ENCODE results near the gene SDE2. TPM values are rescaled to one million over a fixed set of nuclear protein-coding genes. Genes with fewer than 3 reads are reported as not detected.

Gene SDE2
- total and polyA plus RNA-seq, 2 of the 4 experiments (the other 2 are of a cell fraction) = 8.5 to 14.7 TPM

- no peak overlapping the region for H2BK5ac ChIP-seq (ENCODE audit: low read depth, low read length, poor library complexity, severe bottlenecking)
- H3K9me1 ChIP-seq (ENCODE audit: insufficient read depth, low read length) = no peaks in the 10 kb centered on the region
- no TSS peak for BruUV-seq (replicated peaks)
- no peak overlapping the region for H4K91ac ChIP-seq (ENCODE audit: insufficient read depth, low read depth, low read length)
- no peak overlapping the region for H2AK9ac ChIP-seq (replicated peaks; ENCODE audit: low read depth, low read length, poor library complexity)
- no peak overlapping the region for H2AK5ac ChIP-seq (ENCODE audit: low read depth, low read length)
- POLR2A ChIA-PET (ENCODE audit: unreplicated experiment) = no interaction called here
- H3K56ac ChIP-seq (ENCODE audit: extremely low read depth, insufficient read depth, low read length) = no peak overlapping the region
- dilution Hi-C loops (cut with HindIII; ENCODE audit: low sequenced_read_pairs, unreplicated experiment) = no loop called here
- no peaks in the 10 kb centered on the region for H3K79me1 ChIP-seq (ENCODE audit: low read depth in 1 of 2, low read length in 2 of 2)
- CTCF ChIA-PET = interaction anchor here (1.1 kb wide), 1 partner anchor 16 kb away, joined by 3 read pairs; no protein-coding TSS in a partner anchor
- intact Hi-C loops (cut with micrococcal nuclease) = no loop called here
- no peak overlapping the region for H3K4me2 ChIP-seq (ENCODE audit: low read depth, low read length)
- no peak overlapping the region for H3K4ac ChIP-seq (ENCODE audit: low read depth, low read length)
- H2BK15ac ChIP-seq (ENCODE audit: low read depth, low read length) = no peak overlapping the region
- no peak for TF ChIP-seq SMC3 (IDR thresholded peaks at IDR 0.05; ENCODE audit: low read depth, low read length)
- TF ChIP-seq POLR2A (IDR thresholded peaks at IDR 0.05; ENCODE audit: low read depth, low read length) = no peak
- TF ChIP-seq MAFK (IDR thresholded peaks at IDR 0.05; ENCODE audit: low read depth, low read length) = no peak
- no peak for TF ChIP-seq RAD21 (IDR thresholded peaks at IDR 0.05; ENCODE audit: low read length)
- TF ChIP-seq CTCF (conservative IDR thresholded peaks at IDR 0.05; ENCODE audit: low read depth, low read length) = no peak
- TF ChIP-seq RFX5 (IDR thresholded peaks at IDR 0.05; ENCODE audit: low read depth, low read length) = no peak
- no peak for TF ChIP-seq MAZ (IDR thresholded peaks at IDR 0.05; ENCODE audit: borderline replicate concordance, low read depth, low read length)
- TF ChIP-seq FOS (IDR thresholded peaks at IDR 0.05; ENCODE audit: low read depth, low read length) = no peak
- H2AFZ ChIP-seq (replicated peaks; ENCODE audit: low read length, poor library complexity) = no peak overlapping the region
- no peak overlapping the region for H4K5ac ChIP-seq (ENCODE audit: low read depth, low read length)
- H4K20me1 ChIP-seq (ENCODE audit: insufficient read depth, low read length) = no peaks in the 10 kb centered on the region
- H3K18ac ChIP-seq (ENCODE audit: low read depth, low read length) = no peak overlapping the region
- H3K4me3 ChIP-seq (ENCODE audit: insufficient read depth, low read depth, low read length) = no peak overlapping the region
- no peak overlapping the region for H3K23ac ChIP-seq (ENCODE audit: low read depth, low read length)
- H3K14ac ChIP-seq (replicated peaks; ENCODE audit: low read depth, low read length) = no peak overlapping the region
- no peaks in the 10 kb centered on the region for H3K9me3 ChIP-seq (ENCODE audit: control insufficient read depth, insufficient read depth, low read length)
- no peak overlapping the region for H4K8ac ChIP-seq (ENCODE audit: low read depth in 2 of 2, low read length in 2 of 2)
- WGBS, 2 experiments (ENCODE audit: extremely low coverage in 2 of 2, insufficient read length in 1 of 2) = 69% methylated on average over 2 of the region's 4 CpGs; no CpG with 5 or more reads in 1 of the 2 experiments
- H3K9ac ChIP-seq (ENCODE audit: low read depth, low read length) = no peak overlapping the region
- peaks cover 41% of the 10 kb centered on the region for H3K27me3 ChIP-seq (ENCODE audit: control insufficient read depth, insufficient read depth, low read length)
- no peaks in the 10 kb centered on the region for H3K36me3 ChIP-seq (ENCODE audit: control insufficient read depth, insufficient read depth, low read length)
- in situ Hi-C loops (cut with MboI; ENCODE audit: low sequenced_read_pairs) = no loop called here
- H3K4me1 ChIP-seq (ENCODE audit: control insufficient read depth, insufficient read depth, low read length) = no peaks in the 10 kb centered on the region
- no peak overlapping the region for H2BK20ac ChIP-seq (ENCODE audit: low read depth, low read length)
- DNase-seq (no peak), ATAC-seq (ENCODE audit: low read depth) (no peak)
- no peak overlapping the region for H3K27ac ChIP-seq (ENCODE audit: insufficient read depth, low read length)
- no peak overlapping the region for H2BK120ac ChIP-seq (ENCODE audit: low read depth, low read length)
Observed at GRCh38 chr1:225945564-225945963, 53.6 kb downstream of the SDE2 start.

Measured in IMR-90 (cell line).